OCI-LY3 (cell line): Measurements from ENCODE around the gene LTN1.

Experiments
- EZH2phosphoT487 ChIP-seq: fragments of 200-600 bp; shearing (Covaris generic); IDR thresholded peaks from 2 replicates; pipeline ENCODE4 v1.6.1; 2018; ENCODE audit warnings: antibody characterized with exemption, mixed run types, low read depth
- TF ChIP-seq, protein P1 (sequence below): fragments of 200-600, 300-600 bp; sonication (generic); IDR thresholded peaks from 2 replicates; pipeline ENCODE4 v1.5.1; 2014; ENCODE audit warnings: antibody characterized with exemption, low read length, low read depth

- TF ChIP-seq, protein P1, sequence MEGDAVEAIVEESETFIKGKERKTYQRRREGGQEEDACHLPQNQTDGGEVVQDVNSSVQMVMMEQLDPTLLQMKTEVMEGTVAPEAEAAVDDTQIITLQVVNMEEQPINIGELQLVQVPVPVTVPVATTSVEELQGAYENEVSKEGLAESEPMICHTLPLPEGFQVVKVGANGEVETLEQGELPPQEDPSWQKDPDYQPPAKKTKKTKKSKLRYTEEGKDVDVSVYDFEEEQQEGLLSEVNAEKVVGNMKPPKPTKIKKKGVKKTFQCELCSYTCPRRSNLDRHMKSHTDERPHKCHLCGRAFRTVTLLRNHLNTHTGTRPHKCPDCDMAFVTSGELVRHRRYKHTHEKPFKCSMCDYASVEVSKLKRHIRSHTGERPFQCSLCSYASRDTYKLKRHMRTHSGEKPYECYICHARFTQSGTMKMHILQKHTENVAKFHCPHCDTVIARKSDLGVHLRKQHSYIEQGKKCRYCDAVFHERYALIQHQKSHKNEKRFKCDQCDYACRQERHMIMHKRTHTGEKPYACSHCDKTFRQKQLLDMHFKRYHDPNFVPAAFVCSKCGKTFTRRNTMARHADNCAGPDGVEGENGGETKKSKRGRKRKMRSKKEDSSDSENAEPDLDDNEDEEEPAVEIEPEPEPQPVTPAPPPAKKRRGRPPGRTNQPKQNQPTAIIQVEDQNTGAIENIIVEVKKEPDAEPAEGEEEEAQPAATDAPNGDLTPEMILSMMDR: no peak
- no peak for TF ChIP-seq EZH2phosphoT487
Observed at GRCh38 chr21:29030909-29031308, 38.2 kb upstream of the LTN1 start.
